Fibroblast of lung (primary cell): ENCODE measurements around the gene SPATA16. TPM values are rescaled to one million over a fixed set of nuclear protein-coding genes. Genes with fewer than 3 reads are reported as not detected.

Experiments used
- DNase-seq, 2 donors: peaks; one replicate each; pipeline versions ENCODE4 v3.0.0 to v3.0.0-alpha.2; 2010; ENCODE audit warnings: low read depth in 2 of 2
- H2AFZ ChIP-seq: 2 replicates; pipeline ENCODE4 v1.5.1; 2012; ENCODE audit warnings: low read length, control low read depth, inconsistent platforms
- H3K27ac ChIP-seq: 2 replicates; pipeline ENCODE4 v1.5.1; 2011; ENCODE audit warnings: low read length, control low read depth; ENCODE audit not compliant: insufficient read depth
- H3K27me3 ChIP-seq: 2 replicates; pipeline ENCODE4 v1.5.1; 2011; ENCODE audit warnings: mild to moderate bottlenecking, low read length; ENCODE audit not compliant: control insufficient read depth, insufficient read depth
- H3K36me3 ChIP-seq: 2 replicates; pipeline ENCODE4 v1.5.1; 2011; ENCODE audit warnings: low read length; ENCODE audit not compliant: control insufficient read depth, insufficient read depth
- H3K4me1 ChIP-seq: 2 replicates; pipeline ENCODE4 v1.5.1; 2011; ENCODE audit warnings: low read length; ENCODE audit not compliant: control insufficient read depth, insufficient read depth; ENCODE audit errors: extremely low read depth
- H3K4me2 ChIP-seq: 2 replicates; pipeline ENCODE4 v1.5.1; 2011; ENCODE audit warnings: low read length, control low read depth; ENCODE audit not compliant: insufficient read depth; ENCODE audit errors: extremely low read depth
- H3K4me3 ChIP-seq, 4 experiments: fragments of 200-600 bp in 1 of 4; sonication (generic) in 1 of 4; replicated peaks in 1 of 4; 2 replicates each; pipeline ENCODE4 v1.5.1; 2011 to 2016; ENCODE audit warnings: low read length in 4 of 4, low read depth in 3 of 4, mild to moderate bottlenecking in 3 of 4, control low read depth in 2 of 4, inconsistent platforms in 1 of 4, mixed read lengths in 1 of 4; ENCODE audit not compliant: insufficient read depth in 1 of 4; ENCODE audit errors: control extremely low read depth in 1 of 4
- H3K79me2 ChIP-seq: 2 replicates; pipeline ENCODE4 v1.5.1; 2012; ENCODE audit warnings: mild to moderate bottlenecking, low read length, inconsistent platforms; ENCODE audit not compliant: control insufficient read depth, insufficient read depth
- H3K9ac ChIP-seq: 2 replicates; pipeline ENCODE4 v1.5.1; 2011; ENCODE audit warnings: mild to moderate bottlenecking, low read length, control low read depth; ENCODE audit not compliant: insufficient read depth
- H3K9me3 ChIP-seq: 2 replicates; pipeline ENCODE4 v1.5.1; 2012; ENCODE audit warnings: low read depth, low read length; ENCODE audit not compliant: control insufficient read depth, insufficient read depth
- H4K20me1 ChIP-seq: 2 replicates; pipeline ENCODE4 v1.5.1; 2011; ENCODE audit warnings: low read length; ENCODE audit not compliant: control insufficient read depth, insufficient read depth; ENCODE audit errors: extremely low read depth
- CTCF ChIP-seq, 2 donors: IDR thresholded peaks in 1 of 2; conservative IDR thresholded peaks in 1 of 2; 1 replicate in 1 of 2; 2 replicates in 1 of 2; pipeline ENCODE4 v1.5.1; 2011 to 2012; ENCODE audit warnings: low read length in 2 of 2, control low read depth in 1 of 2, inconsistent platforms in 1 of 2, low read depth in 1 of 2, mild to moderate bottlenecking in 1 of 2
- EZH2 ChIP-seq: IDR thresholded peaks from 2 replicates; pipeline ENCODE4 v1.5.1; 2012; ENCODE audit warnings: low read length, control low read depth, mild to moderate bottlenecking; ENCODE audit errors: missing control alignments
- polyA plus RNA-seq, 2 donors: library from polyadenylated mRNA; depleted of rRNA in 1 of 2; stranded (reverse) in 1 of 2; unstranded in 1 of 2; fragments of >200 nt; gene quantifications; 2 replicates each; pipeline ENCODE4 v1.2.1, GENCODE V29; 2011 to 2012; ENCODE audit warnings: missing spikeins in 1 of 2
- total RNA-seq: library from RNA; depleted of rRNA; stranded (reverse); fragments of >200 nt; gene quantifications from 2 replicates; pipeline ENCODE4 v1.2.1, GENCODE V29; 2014

SPATA16 gene
- total and polyA plus RNA-seq, 2 donors (not counting 1 experiment from before 2014, with no cell fraction given): not detected

GRCh38 chr3:172840913-172841312 lies 300.1 kb downstream of the SPATA16 start:
- DNase-seq: no peak
- TF ChIP-seq CTCF (conservative IDR thresholded peaks at IDR 0.05 in 1 of 2, IDR thresholded peaks at IDR 0.05 in 1 of 2; ENCODE audit: low read depth in 1 of 2, low read length in 2 of 2): no peak
- no peak for TF ChIP-seq EZH2
- H3K4me3 ChIP-seq: no peak overlapping the region
- H3K4me2 ChIP-seq: no peak overlapping the region
- no peak overlapping the region for H3K27ac ChIP-seq
- no peaks in the 10 kb centered on the region for H3K79me2 ChIP-seq
- H3K4me1 ChIP-seq: no peaks in the 10 kb centered on the region
- no peaks in the 10 kb centered on the region for H3K9me3 ChIP-seq
- no peak overlapping the region for H3K9ac ChIP-seq
- H3K27me3 ChIP-seq: peaks cover 8% of the 10 kb centered on the region
- H4K20me1 ChIP-seq: no peaks in the 10 kb centered on the region
- no peaks in the 10 kb centered on the region for H3K36me3 ChIP-seq
- H2AFZ ChIP-seq: no peak overlapping the region

- Histone ChIP-seq H3K9ac (no peak overlapping the region), H2AFZ (no peak overlapping the region), H3K4me1 (no peaks in the 10 kb centered on the region), H3K27me3 (peaks cover 8% of the 10 kb centered on the region), H3K9me3 (no peaks in the 10 kb centered on the region), H3K79me2 (no peaks in the 10 kb centered on the region), H3K4me3 (no peak overlapping the region), H4K20me1 (no peaks in the 10 kb centered on the region), H3K36me3 (no peaks in the 10 kb centered on the region), H3K27ac (no peak overlapping the region), H3K4me2 (no peak overlapping the region)
- TF ChIP-seq CTCF (conservative IDR thresholded peaks at IDR 0.05 in 1 of 2, IDR thresholded peaks at IDR 0.05 in 1 of 2; ENCODE audit: low read depth in 1 of 2, low read length in 2 of 2): no peak
- TF ChIP-seq EZH2: no peak
- no peak for DNase-seq
These were observed 300.6 kb downstream of the SPATA16 start for GRCh38 chr3:172840463-172840862.

- TF ChIP-seq EZH2: no peak
- TF ChIP-seq CTCF (conservative IDR thresholded peaks at IDR 0.05 in 1 of 2, IDR thresholded peaks at IDR 0.05 in 1 of 2; ENCODE audit: low read depth in 1 of 2, low read length in 2 of 2): no peak
- no peak overlapping the region for H3K27ac ChIP-seq
- H4K20me1 ChIP-seq: no peaks in the 10 kb centered on the region
- no peak for DNase-seq
- H3K4me1 ChIP-seq: no peaks in the 10 kb centered on the region
- H3K4me2 ChIP-seq: no peak overlapping the region
- H3K36me3 ChIP-seq: no peaks in the 10 kb centered on the region
- H3K9me3 ChIP-seq: no peaks in the 10 kb centered on the region
- H2AFZ ChIP-seq: no peak overlapping the region
- H3K4me3 ChIP-seq: no peak overlapping the region
- no peaks in the 10 kb centered on the region for H3K79me2 ChIP-seq
- H3K27me3 ChIP-seq: peaks cover 8% of the 10 kb centered on the region
- H3K9ac ChIP-seq: no peak overlapping the region
These were observed 301.4 kb downstream of the SPATA16 start for GRCh38 chr3:172839679-172840078.
